HG03439 (cell line): ENCODE data around the gene ACTL6B.
"Not testable (repeated sequence)": the region's sequence is repeated elsewhere in the genome, so short reads cannot be mapped to it uniquely, and the experiment has no call there.

Experiments
- ATAC-seq: cut with Tn5 transposase; IDR thresholded peaks from one replicate; pipeline ENCODE4 v1.9.1; 2021; ENCODE audit warnings: mild to moderate bottlenecking, moderate library complexity; ENCODE audit not compliant: unreplicated experiment

ACTL6B gene

DNA sequence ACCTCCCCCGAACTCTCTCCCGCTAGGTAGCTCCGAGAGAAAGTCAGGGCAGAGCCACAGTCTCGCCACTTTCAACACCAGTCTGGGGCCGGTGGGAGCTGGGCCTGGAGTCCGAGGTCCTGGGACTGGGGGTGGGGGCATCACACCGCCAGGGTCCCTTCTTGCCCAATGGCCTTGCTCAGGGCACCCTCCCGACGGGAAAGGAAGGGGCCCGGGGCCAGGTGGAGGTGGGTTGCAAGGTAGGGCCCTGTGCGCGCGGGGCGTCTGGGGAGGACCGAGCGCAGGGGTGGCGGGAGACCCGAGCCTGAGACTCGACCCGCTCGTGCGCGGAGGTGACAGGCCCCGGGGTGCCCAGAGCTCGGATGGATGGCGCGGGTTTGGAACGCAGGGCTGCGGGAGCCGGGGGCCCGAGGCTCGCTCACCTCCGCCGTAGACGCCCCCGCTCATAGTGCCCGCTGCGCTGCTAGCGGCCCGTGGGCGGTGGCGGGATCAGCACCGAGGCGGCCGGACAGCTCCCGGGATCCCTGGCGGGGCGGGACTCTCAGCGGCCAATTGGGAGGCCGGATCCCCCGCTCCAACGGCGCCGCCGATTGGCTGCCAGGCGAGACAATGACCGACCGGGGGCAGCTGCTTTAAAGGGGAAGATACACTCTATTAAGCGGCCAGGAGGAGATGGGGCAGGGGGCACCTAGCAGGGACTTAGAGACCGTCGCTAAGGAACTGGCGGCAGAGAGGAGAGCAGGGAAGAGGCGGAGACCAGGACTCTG, at the start of gene ACTL6B:
TSS of gene ACTL6B (minus strand) at position 541 of the 767 bp plus-strand sequence. CDS start at position 447, 94 bp downstream.
- no peak for ATAC-seq

GRCh38 chr7:100705320-100705752, 49.1 kb upstream of the ACTL6B start:
- peak; percentile 73 for ATAC-seq

GRCh38 chr7:100701089-100701488, 44.8 kb upstream of the ACTL6B start:
- ATAC-seq, result not testable (repeated sequence)

GRCh38 chr7:100699018-100699417, 42.8 kb upstream of the ACTL6B start:
- ATAC-seq, result no peak

- no peak for ATAC-seq
Observed at GRCh38 chr7:100696123-100696521, 39.9 kb upstream of the ACTL6B start.

- ATAC-seq, result peak; percentile 45
Observed at GRCh38 chr7:100694098-100694745, 38.0 kb upstream of the ACTL6B start, which contains the start of gene GIGYF1. Gene GIGYF1 (minus strand): TSS chr7:100694250. CDS start chr7:100688238, 6,012 bp downstream.

DNA sequence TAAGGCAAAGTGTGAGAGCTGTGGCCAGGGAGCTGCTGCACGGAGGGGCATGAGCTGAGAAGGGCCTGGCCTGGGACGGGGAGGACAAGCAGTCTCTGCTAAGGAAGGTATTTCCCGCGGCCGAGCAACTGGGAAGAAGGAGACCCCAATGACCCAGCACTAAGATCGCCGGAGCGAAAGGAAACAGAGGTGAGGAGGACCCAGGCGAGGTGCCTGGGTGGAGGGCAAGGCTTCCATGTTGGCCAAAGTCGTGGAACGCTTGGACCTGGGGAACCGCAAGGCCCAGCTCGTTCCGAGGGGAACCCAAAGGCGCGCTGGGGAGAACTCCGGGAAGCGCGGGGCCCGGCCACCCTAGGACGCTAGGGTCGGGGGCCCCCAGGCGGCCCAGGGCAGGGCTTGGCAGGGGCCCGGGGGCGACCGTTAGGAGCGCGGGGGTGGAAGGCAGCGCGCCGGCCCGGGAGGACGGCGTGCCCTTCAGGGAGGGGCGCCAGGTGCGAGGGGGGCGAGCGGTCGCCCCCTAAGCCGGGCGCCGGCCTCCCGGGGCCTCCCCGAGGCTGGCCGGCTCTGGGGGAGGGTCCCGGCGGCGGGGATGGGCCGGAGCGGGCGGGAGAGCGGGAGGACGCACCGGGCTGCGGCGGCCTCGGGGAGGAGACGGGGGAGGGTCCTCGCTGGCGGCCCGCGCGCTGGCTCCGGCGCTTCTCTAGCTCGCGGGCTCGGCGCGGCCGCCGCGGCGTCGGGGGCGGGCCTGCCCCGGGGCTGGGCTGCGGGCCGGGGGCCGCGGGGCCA, 37.3 kb upstream of the ACTL6B start:
- ATAC-seq, result peak; percentile 25

GRCh38 chr7:100692578-100692961, 36.3 kb upstream of the ACTL6B start:
- no peak for ATAC-seq

DNA sequence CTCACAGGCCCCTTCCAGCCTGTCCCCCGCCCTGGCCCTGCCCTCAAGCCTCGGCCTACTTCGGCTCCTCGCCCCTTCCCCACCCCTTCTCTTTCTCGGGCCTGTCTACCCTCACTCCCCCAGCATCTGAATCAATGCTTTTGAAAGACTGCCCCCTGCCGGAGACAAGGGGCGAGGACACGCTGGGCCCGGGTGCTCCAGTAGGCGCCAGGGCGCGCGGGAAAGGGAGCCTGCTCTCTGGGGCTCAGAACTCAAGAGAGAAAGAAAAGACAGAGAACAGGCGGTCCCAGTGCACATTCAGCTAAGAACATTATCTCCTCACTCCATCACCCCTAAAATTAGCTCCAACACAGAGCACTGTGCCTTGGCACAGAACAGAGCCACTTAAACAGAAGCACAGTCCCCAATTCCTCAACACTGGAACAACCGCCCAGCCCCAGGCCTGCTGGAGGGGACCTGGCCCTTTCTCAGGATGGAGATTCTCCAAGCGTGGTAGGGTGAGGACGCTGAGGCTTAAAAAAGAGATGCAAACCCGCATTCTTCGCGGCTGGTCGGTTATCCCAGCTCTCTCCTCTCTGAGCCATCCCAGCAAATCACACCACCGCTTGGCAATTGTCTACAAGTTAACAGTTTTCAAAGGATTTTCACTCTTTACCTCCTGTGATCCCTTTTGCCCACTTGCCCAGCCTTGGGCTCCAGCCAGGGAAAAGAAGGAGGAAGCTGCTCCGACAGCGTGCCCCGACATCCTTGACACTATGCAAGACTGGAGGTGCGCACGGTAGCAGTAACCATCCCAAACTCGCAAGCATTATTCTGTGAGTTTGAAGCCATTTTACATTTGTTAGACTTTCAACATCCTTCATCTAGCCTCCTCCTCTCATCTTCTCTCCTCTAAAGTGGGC, 35.7 kb upstream of the ACTL6B start:
- peak; percentile 30 for ATAC-seq

GRCh38 chr7:100689230-100690135, 33.2 kb upstream of the ACTL6B start:
- no peak for ATAC-seq

DNA sequence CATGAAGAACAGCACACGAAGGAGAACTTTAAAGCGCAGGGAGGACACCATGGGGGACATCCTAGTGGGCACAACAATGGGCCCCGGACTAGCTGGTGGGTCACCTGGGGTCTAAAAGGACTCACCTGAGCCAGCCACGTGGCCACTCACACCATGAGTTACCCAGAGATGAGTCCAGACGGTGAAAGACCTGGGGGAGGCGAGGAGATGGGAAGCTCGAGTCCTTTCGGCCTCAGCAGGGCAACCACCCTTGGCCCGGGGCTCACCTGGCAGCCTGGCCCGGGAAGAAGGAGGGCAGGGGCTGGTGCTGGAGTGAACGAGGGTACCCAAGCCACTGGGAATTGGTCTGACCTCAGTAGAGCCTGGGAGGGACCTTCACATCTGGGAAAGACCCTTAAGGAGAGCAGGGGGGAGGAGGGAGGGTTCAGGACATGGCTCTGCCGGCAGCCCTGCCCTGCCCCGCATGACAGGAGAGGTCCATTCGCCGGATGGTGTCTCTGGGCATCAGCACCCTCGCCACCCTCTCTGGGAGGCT, 32.1 kb upstream of the ACTL6B start:
- no peak for ATAC-seq

DNA sequence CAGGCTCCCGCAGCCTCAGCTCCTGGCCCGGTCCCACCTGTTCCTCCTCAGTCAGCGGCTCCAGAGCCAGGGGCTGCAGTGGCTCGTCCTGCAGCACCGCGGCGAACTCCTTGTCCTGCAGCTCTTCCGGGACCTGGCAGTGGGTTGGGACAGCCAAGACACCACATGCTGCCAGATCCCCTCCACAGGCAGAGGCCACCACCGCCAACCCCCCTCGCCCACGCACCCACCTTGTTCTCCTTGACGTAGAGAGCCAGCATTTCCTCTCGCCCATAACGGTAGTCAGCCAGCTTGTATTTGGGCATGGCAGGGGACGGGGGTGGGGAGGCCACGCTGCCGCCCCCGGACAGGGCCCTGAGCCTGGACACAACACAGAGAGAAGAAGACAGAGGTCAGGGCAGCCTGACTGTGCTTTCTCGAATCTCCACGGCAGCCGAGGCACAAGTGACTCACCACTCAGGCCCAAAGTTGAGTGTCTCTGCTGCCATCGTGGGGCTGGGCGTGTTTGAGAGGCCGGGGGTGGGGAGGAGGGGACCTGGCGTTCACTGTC, 31.6 kb upstream of the ACTL6B start:
- no peak for ATAC-seq

DNA sequence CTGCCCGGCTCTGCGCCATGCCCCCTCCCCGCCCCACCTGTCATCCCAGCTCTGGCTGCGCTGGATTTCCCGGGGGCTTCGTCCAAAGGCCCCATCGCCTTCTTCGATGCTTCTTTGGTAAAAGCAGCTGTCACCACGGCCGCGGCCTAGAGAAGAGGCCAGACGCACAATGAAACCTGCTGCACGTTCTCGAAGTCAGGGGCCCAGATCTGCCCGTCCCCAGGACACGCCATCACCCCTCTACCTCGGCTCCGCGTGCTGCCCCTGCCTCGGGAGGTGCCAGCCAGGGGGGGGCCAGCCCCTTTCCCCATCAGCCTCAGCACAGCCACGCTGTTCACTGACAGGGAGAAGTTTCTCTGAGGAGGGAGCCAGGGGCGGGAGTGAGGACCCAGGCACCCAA, 31.0 kb upstream of the ACTL6B start:
- no peak for ATAC-seq

GRCh38 chr7:100686822-100687211, 30.6 kb upstream of the ACTL6B start:
- ATAC-seq, result no peak

- no peak for ATAC-seq
Observed at GRCh38 chr7:100686201-100686821, 30.1 kb upstream of the ACTL6B start.

- no peak for ATAC-seq
Observed at GRCh38 chr7:100685631-100686145, 29.4 kb upstream of the ACTL6B start.

GRCh38 chr7:100685049-100685605, 28.9 kb upstream of the ACTL6B start:
- no peak for ATAC-seq

DNA sequence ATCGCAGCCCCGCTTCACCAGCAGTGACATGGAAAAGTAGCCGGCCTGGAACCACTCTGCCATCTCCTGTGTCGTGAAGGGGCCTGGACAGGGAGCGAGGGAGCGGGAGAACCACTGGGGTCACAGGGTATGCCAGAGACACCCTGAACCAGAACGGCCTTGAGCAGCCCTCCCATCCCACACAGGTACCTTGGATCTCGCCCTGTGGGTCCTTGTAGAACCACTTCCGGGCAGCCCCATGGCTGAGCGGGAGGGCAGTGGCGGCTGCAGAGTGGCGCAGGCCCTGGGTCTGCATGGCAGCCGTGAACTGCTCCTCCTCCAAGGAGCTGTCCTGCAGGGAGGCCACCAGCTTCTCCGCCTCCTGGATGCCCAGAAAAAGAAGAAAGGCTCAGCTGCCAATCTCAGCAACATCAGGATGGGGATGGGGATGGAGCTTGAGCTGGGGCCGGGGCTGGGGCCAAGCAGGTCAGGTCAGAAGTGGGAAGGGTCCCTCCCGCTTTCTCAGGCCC, 28.3 kb upstream of the ACTL6B start:
- no peak for ATAC-seq
